DOHH2 (cell line): Measurements from ENCODE around the gene SLMAP.
A peak's percentile ranks its signal among the peaks of the same experiment; 100 is the strongest.

Experiments
- H3F3A ChIP-seq: fragments of 200-600 bp; sonication (generic), shearing (Covaris generic); 2 replicates; pipeline ENCODE4 v1.6.0; 2016; ENCODE audit warnings: antibody characterized with exemption, mild to moderate bottlenecking; ENCODE audit not compliant: control insufficient read depth, insufficient read depth
- H3K27ac ChIP-seq: fragments of 200-600 bp; sonication (generic); 2 replicates; pipeline ENCODE4 v1.5.1; 2014; ENCODE audit warnings: low read depth, mild to moderate bottlenecking, low read length, moderate library complexity
- H3K27me3 ChIP-seq: fragments of 200-600 bp; sonication (generic); 2 replicates; pipeline ENCODE4 v1.6.1; 2014; ENCODE audit warnings: mild to moderate bottlenecking, low read length, mixed read lengths; ENCODE audit not compliant: control insufficient read depth
- H3K36me3 ChIP-seq: fragments of 200-600 bp; sonication (generic); 2 replicates; pipeline ENCODE4 v1.6.1; 2014; ENCODE audit warnings: mild to moderate bottlenecking, low read length, moderate library complexity, mixed read lengths; ENCODE audit not compliant: control insufficient read depth
- H3K4me1 ChIP-seq: fragments of 200-600 bp; sonication (generic); 2 replicates; pipeline ENCODE4 v1.6.1; 2014; ENCODE audit warnings: mild to moderate bottlenecking, low read length, mixed read lengths; ENCODE audit not compliant: control insufficient read depth
- H3K4me2 ChIP-seq: fragments of 200-600 bp; sonication (generic); 2 replicates; pipeline ENCODE4 v1.6.0; 2014; ENCODE audit warnings: mild to moderate bottlenecking, low read length, moderate library complexity
- H3K4me3 ChIP-seq: fragments of 200-600 bp; sonication (generic); 2 replicates; pipeline ENCODE4 v1.5.1; 2014; ENCODE audit warnings: mild to moderate bottlenecking, low read length, mixed read lengths
- H3K79me2 ChIP-seq: fragments of 200-600 bp; sonication (generic); 2 replicates; pipeline ENCODE4 v1.6.1; 2014; ENCODE audit warnings: mild to moderate bottlenecking, low read length, mixed read lengths; ENCODE audit not compliant: control insufficient read depth
- H3K9me2 ChIP-seq: fragments of 200-600 bp; sonication (generic); replicated peaks from 2 replicates; pipeline ENCODE4 v1.6.1; 2014; ENCODE audit warnings: mild to moderate bottlenecking, low read length, mixed read lengths; ENCODE audit not compliant: control insufficient read depth
- H3K9me3 ChIP-seq: fragments of 200-600 bp; sonication (generic); 2 replicates; pipeline ENCODE4 v1.6.1; 2014; ENCODE audit warnings: antibody characterized with exemption, low read length, mixed read lengths; ENCODE audit not compliant: control insufficient read depth, insufficient read depth
- H4K20me1 ChIP-seq: fragments of 200-600 bp; sonication (generic); 2 replicates; pipeline ENCODE4 v1.6.0; 2014; ENCODE audit warnings: low read depth, mild to moderate bottlenecking, antibody characterized with exemption, low read length, moderate library complexity; ENCODE audit not compliant: control insufficient read depth, insufficient read depth
- EZH2phosphoT487 ChIP-seq: fragments of 200-600 bp; sonication (generic); IDR thresholded peaks from 2 replicates; pipeline ENCODE4 v1.6.1; 2017; ENCODE audit warnings: borderline replicate concordance, mild to moderate bottlenecking, antibody characterized with exemption, low read length, moderate library complexity, mixed read lengths
- TF ChIP-seq, protein P1 (sequence below): fragments of 200-600 bp; sonication (generic); IDR thresholded peaks from one replicate; pipeline ENCODE4 v1.5.1; 2014; ENCODE audit warnings: antibody characterized with exemption, mild to moderate bottlenecking, low read depth, low read length; ENCODE audit not compliant: poor library complexity, severe bottlenecking

Gene SLMAP

DNA sequence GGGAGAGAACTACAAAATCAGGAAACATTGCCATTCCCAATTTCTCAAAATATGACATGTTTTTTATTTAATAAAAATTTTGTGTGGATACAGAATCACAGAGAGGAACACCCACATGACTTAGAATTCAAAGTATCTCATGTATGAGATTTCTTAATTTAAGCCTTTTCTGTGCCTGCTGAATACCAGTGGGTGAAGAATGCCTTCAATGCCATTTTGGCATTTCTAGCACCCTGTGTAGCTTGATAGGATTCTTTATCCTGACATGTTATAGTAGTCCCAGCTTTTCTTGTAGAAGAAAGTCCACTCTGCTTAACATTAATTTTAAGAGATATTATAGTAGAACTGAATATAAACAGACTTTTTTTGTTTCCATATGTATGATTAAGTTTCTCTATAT, 3.1 kb upstream of the SLMAP start:
- H3K4me1 ChIP-seq, result peaks cover 15% of the 10 kb centered on the region

DNA sequence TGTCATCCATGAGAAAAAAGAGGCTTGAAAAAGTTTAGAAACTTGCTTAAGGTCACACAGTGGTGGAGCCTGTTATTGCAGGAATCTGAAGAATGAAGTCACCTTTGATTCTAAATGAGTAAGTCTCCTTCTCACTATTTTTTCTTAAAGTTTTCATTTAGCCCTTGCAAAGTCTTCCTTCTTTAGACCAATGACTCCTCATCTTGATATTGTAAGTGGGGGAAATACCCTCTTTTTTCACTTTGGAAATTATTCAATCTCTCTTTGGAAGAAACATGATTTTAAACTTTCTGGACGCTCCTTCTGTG, 787 bp upstream of the SLMAP start:
- Histone ChIP-seq H3K27ac (peak overlapping the region; percentile 60; the same call in 1 of the 2 replicates), H4K20me1 (peaks cover 21% of the 10 kb centered on the region), H3K27me3 (no peaks in the 10 kb centered on the region), H3K9me2 (no peaks in the 10 kb centered on the region), H3K36me3 (peaks cover 38% of the 10 kb centered on the region), H3K4me1 (peaks cover 34% of the 10 kb centered on the region), H3K4me3 (peak overlapping the region; percentile 88), H3K4me2 (peak overlapping the region; percentile 99), H3F3A (0 out of 2 replicates have a peak, but pooled peaks cover 2% of the 10 kb centered on the region), H3K79me2 (peaks cover 43% of the 10 kb centered on the region), H3K9me3 (no peaks in the 10 kb centered on the region)
- TF ChIP-seq, protein P1, sequence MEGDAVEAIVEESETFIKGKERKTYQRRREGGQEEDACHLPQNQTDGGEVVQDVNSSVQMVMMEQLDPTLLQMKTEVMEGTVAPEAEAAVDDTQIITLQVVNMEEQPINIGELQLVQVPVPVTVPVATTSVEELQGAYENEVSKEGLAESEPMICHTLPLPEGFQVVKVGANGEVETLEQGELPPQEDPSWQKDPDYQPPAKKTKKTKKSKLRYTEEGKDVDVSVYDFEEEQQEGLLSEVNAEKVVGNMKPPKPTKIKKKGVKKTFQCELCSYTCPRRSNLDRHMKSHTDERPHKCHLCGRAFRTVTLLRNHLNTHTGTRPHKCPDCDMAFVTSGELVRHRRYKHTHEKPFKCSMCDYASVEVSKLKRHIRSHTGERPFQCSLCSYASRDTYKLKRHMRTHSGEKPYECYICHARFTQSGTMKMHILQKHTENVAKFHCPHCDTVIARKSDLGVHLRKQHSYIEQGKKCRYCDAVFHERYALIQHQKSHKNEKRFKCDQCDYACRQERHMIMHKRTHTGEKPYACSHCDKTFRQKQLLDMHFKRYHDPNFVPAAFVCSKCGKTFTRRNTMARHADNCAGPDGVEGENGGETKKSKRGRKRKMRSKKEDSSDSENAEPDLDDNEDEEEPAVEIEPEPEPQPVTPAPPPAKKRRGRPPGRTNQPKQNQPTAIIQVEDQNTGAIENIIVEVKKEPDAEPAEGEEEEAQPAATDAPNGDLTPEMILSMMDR, result no peak
- TF ChIP-seq EZH2phosphoT487, result no peak

More for the DNA sequence above, 3.1 kb upstream of the SLMAP start:
- no peak overlapping the region for H3K4me3 ChIP-seq
- peaks cover 20% of the 10 kb centered on the region for H3K79me2 ChIP-seq
- H3F3A ChIP-seq, result 0 out of 2 replicates have a peak, but pooled peaks cover 2% of the 10 kb centered on the region
- peaks cover 8% of the 10 kb centered on the region for H4K20me1 ChIP-seq
- H3K9me3 ChIP-seq, result no peaks in the 10 kb centered on the region
- no peaks in the 10 kb centered on the region for H3K9me2 ChIP-seq
- TF ChIP-seq, protein P1, result no peak
- TF ChIP-seq EZH2phosphoT487, result no peak
- no peaks in the 10 kb centered on the region for H3K27me3 ChIP-seq
- no peak overlapping the region for H3K4me2 ChIP-seq
- no peak overlapping the region for H3K27ac ChIP-seq
- H3K36me3 ChIP-seq, result peaks cover 15% of the 10 kb centered on the region

DNA sequence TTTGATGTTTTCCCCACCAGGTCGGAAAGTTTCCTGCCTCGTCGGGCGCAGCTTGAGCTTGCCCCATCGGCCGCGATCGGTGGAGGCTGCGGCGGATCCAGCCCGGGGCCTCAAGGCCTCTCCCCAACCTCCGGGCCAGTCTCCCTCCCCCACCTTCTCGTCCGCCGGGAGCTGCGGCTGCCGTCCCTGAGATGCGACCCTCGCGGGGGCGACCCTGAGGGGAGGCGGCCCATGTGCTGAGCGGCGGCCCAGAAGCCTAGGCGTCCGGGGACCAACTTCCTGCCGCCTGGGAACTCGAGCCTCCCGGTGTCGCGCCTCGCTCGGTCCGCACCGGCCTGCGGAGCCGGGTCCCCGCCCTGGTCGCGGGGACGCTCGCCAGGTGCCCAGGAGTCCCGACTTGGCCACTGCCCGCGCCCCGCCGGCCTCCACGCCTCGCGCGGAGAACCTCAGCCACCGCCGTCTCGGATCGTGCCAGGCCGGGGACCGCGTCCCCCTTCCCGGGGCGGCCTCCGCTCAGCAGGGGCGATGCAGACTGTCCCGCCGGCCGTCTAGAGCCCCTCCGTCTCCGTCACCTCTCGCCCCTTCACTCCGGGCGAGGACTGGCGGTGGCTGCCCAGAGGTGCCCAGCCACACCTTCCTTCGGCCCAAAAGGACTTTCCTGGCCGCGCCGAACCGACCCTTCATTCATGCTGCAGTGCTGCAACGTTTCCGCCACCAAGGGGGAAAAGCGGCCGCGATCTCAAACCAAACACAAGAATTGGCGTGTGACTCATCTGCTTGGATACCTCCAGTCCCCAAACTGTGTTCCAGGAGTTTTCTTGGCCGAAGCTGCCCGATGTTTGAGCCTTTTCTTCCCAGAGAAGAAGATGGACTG, 656 bp downstream of the SLMAP start:
- Histone ChIP-seq H3K4me2 (peak overlapping the region; percentile 99), H3F3A (0 out of 2 replicates have a peak, but pooled peaks cover 2% of the 10 kb centered on the region), H3K9me3 (no peaks in the 10 kb centered on the region), H3K79me2 (peaks cover 57% of the 10 kb centered on the region), H3K4me1 (peaks cover 34% of the 10 kb centered on the region), H3K9me2 (no peaks in the 10 kb centered on the region), H4K20me1 (peaks cover 21% of the 10 kb centered on the region), H3K27ac (peak overlapping the region; percentile 60), H3K4me3 (peak overlapping the region; percentile 88), H3K36me3 (peaks cover 44% of the 10 kb centered on the region), H3K27me3 (no peaks in the 10 kb centered on the region)
- TF ChIP-seq, protein P1, result no peak
- no peak for TF ChIP-seq EZH2phosphoT487
